A673 (cell line): ENCODE data around the gene VPS8. TPM values are rescaled to one million over a fixed set of nuclear protein-coding genes. Genes with fewer than 3 reads are reported as not detected.

ENCODE experiments used
- BruUV-seq: library from RNA; stranded (reverse); fragments of 400-500 nt; replicated peaks from 2 replicates; lab custom pipeline; 2021; lab: Mats Ljungman, UMichigan
- CTCF ChIA-PET: fragments of 300-600 bp; sonication (Branson Sonifier 250); formaldehyde crosslinking; loops from one replicate; lab custom pipeline; 2022; ENCODE audit warnings: antibody characterized with exemption; lab: Charles Lee
- POLR2A ChIA-PET: fragments of 300-600 bp; sonication (Branson Sonifier 250); formaldehyde crosslinking; loops from one replicate; lab custom pipeline; 2022; ENCODE audit warnings: antibody characterized with exemption; ENCODE audit not compliant: low non-redundant PET; lab: Charles Lee
- DNase-seq: peaks from one replicate; pipeline ENCODE4 v3.0.0-alpha.2; 2015; ENCODE audit warnings: low spot score
- H3K27ac ChIP-seq: fragments of 200-600 bp; sonication (generic); 2 replicates; pipeline ENCODE4 v1.5.1; 2016; ENCODE audit warnings: mixed run types, low read depth, mild to moderate bottlenecking, mixed read lengths, antibody characterized with exemption, low read length; ENCODE audit not compliant: poor library complexity, severe bottlenecking
- H3K27me3 ChIP-seq: fragments of 200-600 bp; sonication (generic); replicated peaks from 2 replicates; pipeline ENCODE4 v1.6.1; 2017; ENCODE audit warnings: mixed run types, low read depth, mild to moderate bottlenecking, mixed read lengths, antibody characterized with exemption, low read length; ENCODE audit not compliant: insufficient read depth, poor library complexity
- H3K36me3 ChIP-seq: fragments of 200-600 bp; sonication (generic); 2 replicates; pipeline ENCODE4 v1.6.1; 2016; ENCODE audit warnings: mixed run types, mild to moderate bottlenecking, mixed read lengths, antibody characterized with exemption, low read length; ENCODE audit not compliant: insufficient read depth, poor library complexity, severe bottlenecking
- H3K4me1 ChIP-seq: fragments of 200-600 bp; sonication (generic); 2 replicates; pipeline ENCODE4 v1.6.1; 2017; ENCODE audit warnings: mixed run types, mild to moderate bottlenecking, mixed read lengths, antibody characterized with exemption, low read length; ENCODE audit not compliant: insufficient read depth, poor library complexity, severe bottlenecking
- H3K4me3 ChIP-seq: fragments of 200-600 bp; sonication (generic); 2 replicates; pipeline ENCODE4 v1.5.1; 2016; ENCODE audit warnings: low read depth, mixed run types, mild to moderate bottlenecking, mixed read lengths, low read length; ENCODE audit not compliant: poor library complexity, severe bottlenecking
- H3K9me3 ChIP-seq: fragments of 200-600 bp; sonication (generic); 2 replicates; pipeline ENCODE4 v1.6.1; 2016; ENCODE audit warnings: mixed run types, low read depth, mild to moderate bottlenecking, mixed read lengths, antibody characterized with exemption, low read length; ENCODE audit not compliant: poor library complexity, severe bottlenecking
- EZH2 ChIP-seq: fragments of 200-600 bp; sonication (generic); IDR thresholded peaks from 2 replicates; pipeline ENCODE4 v1.6.1; 2017; ENCODE audit warnings: borderline replicate concordance, low read depth, mild to moderate bottlenecking, mixed read lengths, antibody characterized with exemption, low read length; ENCODE audit not compliant: poor library complexity, severe bottlenecking
- intact Hi-C: fragments of 100-400 bp; cut with micrococcal nuclease; formaldehyde crosslinking; loops from one replicate; pipeline ENCODE4 v1.10.0; 2022; ENCODE audit not compliant: unreplicated experiment
- total RNA-seq: library from RNA; stranded (reverse); gene quantifications from 2 replicates; pipeline ENCODE4 v1.2.3, GENCODE V29; 2021
- TF ChIP-seq, protein P1 (sequence below): fragments of 300-800, 200-600 bp; sonication (generic); conservative IDR thresholded peaks from 2 replicates; pipeline ENCODE4 v1.5.1; 2017; ENCODE audit warnings: low read depth, mild to moderate bottlenecking, antibody characterized with exemption, low read length, moderate library complexity, mixed read lengths

Gene VPS8
- total RNA-seq, 1 experiment from 2014 or later: 42.3 TPM

DNA sequence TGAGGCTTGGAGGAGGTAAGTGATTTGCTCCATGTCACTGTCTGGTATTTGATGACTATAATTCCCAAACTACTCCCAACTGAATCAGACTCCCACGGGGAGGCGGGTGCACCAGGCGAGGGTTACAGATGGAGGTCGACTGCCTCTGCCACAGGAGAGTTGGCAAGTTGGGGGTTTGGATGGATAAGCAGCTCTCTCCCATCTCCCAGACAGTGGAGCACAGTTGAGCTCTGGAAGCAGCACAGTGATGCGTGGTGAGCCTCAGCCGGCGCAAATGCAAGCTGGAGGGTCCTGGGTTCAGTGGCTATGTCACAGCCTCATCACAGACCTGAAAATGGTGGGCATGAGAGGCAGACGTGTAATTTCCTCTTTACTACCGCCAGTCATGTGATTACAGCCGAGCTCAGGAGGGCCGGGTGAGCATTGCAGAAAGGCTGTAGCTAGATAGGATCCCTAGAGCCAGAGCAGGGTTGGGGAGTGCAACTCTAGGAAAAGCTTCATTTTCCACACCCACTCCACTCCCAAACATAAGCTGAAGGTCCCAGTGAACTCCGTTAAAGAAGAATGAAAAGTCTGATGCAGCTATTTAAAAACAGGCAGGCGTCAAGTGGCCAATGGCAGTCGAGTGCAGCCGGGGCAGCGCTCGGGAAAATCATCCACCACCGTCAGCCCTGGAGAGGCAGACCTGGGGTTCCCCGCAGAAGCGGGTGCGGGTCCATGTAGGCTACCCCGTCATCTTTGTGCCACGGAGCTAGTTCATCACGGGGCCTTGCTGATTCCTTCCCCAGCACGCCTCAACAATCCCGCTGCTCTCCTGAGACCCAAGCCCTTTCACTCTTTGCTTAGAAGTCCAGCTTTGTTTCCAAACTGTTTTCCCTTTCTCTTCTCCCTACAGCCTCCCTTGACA is 33.3 kb upstream of the VPS8 start:
- Histone ChIP-seq H3K4me1 (peaks cover 11% of the 10 kb centered on the region), H3K9me3 (no peaks in the 10 kb centered on the region), H3K27me3 (no peaks in the 10 kb centered on the region), H3K36me3 (no peaks in the 10 kb centered on the region), H3K27ac (no peak overlapping the region), H3K4me3 (no peak overlapping the region)
- DNase-seq: no peak
- CTCF ChIA-PET: interaction anchor here (0.5 to 1.7 kb wide), 4 partner anchors 8 to 407 kb away, joined by 3 to 6 read pairs (median 3); no protein-coding TSS in a partner anchor
- BruUV-seq: no TSS peak
- intact Hi-C loops: loop anchor here (5.0 kb wide), 1 partner anchor 66 kb away; the partner anchor contains the start of gene MAGEF1
- POLR2A ChIA-PET: no interaction called here
- no peak for TF ChIP-seq EZH2
- TF ChIP-seq, protein P1, sequence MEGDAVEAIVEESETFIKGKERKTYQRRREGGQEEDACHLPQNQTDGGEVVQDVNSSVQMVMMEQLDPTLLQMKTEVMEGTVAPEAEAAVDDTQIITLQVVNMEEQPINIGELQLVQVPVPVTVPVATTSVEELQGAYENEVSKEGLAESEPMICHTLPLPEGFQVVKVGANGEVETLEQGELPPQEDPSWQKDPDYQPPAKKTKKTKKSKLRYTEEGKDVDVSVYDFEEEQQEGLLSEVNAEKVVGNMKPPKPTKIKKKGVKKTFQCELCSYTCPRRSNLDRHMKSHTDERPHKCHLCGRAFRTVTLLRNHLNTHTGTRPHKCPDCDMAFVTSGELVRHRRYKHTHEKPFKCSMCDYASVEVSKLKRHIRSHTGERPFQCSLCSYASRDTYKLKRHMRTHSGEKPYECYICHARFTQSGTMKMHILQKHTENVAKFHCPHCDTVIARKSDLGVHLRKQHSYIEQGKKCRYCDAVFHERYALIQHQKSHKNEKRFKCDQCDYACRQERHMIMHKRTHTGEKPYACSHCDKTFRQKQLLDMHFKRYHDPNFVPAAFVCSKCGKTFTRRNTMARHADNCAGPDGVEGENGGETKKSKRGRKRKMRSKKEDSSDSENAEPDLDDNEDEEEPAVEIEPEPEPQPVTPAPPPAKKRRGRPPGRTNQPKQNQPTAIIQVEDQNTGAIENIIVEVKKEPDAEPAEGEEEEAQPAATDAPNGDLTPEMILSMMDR: no peak

DNA sequence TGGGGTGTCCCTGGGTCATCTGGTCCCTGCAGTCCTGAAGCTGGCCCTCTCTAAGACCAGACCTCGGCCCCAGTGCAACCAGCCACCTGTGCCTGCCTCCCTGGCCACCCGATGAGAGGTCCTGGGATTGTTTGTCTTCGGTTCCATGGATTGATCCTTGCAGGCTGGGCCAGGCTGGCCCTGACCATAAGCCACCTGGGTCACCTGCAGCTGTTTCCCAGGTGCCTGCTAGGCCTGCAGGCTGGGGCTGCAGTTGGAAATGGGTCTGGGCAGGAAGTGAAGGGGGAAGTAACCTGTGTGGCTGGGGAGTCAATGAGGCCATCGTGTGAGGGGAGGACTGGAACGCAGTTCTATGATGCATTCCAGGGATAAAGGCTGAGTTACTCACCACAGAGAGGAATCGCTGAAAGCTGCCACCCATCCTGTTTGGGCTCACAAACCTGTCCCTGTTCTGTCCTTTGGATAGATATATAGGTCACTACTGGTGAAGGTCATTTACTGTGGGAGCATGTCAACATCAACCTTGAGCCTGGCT is 30.9 kb upstream of the VPS8 start:
- Histone ChIP-seq H3K27me3 (no peaks in the 10 kb centered on the region), H3K4me1 (peaks cover 29% of the 10 kb centered on the region), H3K4me3 (no peak overlapping the region), H3K9me3 (no peaks in the 10 kb centered on the region), H3K27ac (no peak overlapping the region), H3K36me3 (no peaks in the 10 kb centered on the region)
- intact Hi-C loops: loop anchor here (10.0 kb wide), 1 partner anchor 406 kb away; the partner anchor contains the start of gene THPO
- no peak for TF ChIP-seq EZH2
- TF ChIP-seq, protein P1: no peak
- BruUV-seq: no TSS peak
- DNase-seq: no peak
- ChIA-PET CTCF (interaction anchor here (0.6 kb wide), 1 partner anchor 19 kb away, joined by 4 read pairs; no protein-coding TSS in a partner anchor), POLR2A (no interaction called here)

DNA sequence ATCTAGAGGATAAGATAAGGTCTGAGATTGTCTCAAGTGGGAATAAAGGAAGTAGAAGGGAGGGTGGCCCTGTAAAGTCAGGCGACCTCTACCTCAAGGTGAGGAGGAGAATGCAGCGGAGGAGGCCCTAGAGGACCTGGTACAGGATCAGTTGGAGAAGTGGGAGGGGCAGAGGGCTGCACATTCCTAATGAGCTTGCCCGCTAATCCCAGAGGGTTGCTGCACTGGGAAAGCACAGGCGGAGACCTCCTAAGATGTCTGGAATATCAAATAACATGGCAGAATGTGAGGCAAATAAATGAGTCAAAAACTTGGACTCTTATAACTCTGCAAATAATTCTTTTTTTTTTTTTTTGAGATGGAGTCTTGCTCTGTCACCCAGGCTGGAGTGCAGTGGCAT is 30.2 kb upstream of the VPS8 start:
- intact Hi-C loops: loop anchor here (10.0 kb wide), 1 partner anchor 407 kb away; the partner anchor contains the start of gene THPO
- DNase-seq: no peak
- no TSS peak for BruUV-seq
- Histone ChIP-seq H3K27ac (no peak overlapping the region), H3K4me1 (peaks cover 36% of the 10 kb centered on the region), H3K36me3 (no peaks in the 10 kb centered on the region), H3K9me3 (no peaks in the 10 kb centered on the region), H3K4me3 (no peak overlapping the region), H3K27me3 (no peaks in the 10 kb centered on the region)
- ChIA-PET CTCF (no interaction called here), POLR2A (no interaction called here)
- TF ChIP-seq, protein P1: no peak
